Ovary (tissue), 10 donors: Measurements from ENCODE around the gene GTPBP2. TPM values are rescaled to one million over a fixed set of nuclear protein-coding genes. Genes with fewer than 3 reads are reported as not detected.

Experiments used
- DNase-seq, 5 donors: peaks; one replicate each; pipeline ENCODE4 v3.0.0-alpha.2; 2019 to 2020
- H3K27ac ChIP-seq, 2 donors: fragments of 200-600 bp; one replicate each; pipeline versions ENCODE4 v1.5.1 to v1.8.0; 2019 to 2022
- H3K27me3 ChIP-seq: fragments of 200-600 bp; one replicate; pipeline ENCODE4 v1.8.0; 2022
- H3K36me3 ChIP-seq: fragments of 200-600 bp; sonication (generic); one replicate; pipeline ENCODE4 v1.5.1; 2019
- H3K4me1 ChIP-seq: one replicate; pipeline ENCODE4 v1.8.1; 2013; ENCODE audit warnings: mild to moderate bottlenecking, moderate library complexity; ENCODE audit not compliant: insufficient read depth
- H3K4me3 ChIP-seq: fragments of 200-600 bp; sonication (generic); one replicate; pipeline ENCODE4 v1.5.1; 2017
- H3K9me3 ChIP-seq, 2 donors: fragments of 200-600 bp in 1 of 2; sonication (generic) in 1 of 2; one replicate each; pipeline versions ENCODE4 v1.5.1 to v1.8.1; 2013 to 2019; ENCODE audit warnings: mild to moderate bottlenecking in 1 of 2, moderate library complexity in 1 of 2
- EP300 ChIP-seq: sonication (generic); formaldehyde crosslinking; IDR thresholded peaks from one replicate; pipeline ENCODE4 v1.6.1; 2017; ENCODE audit warnings: antibody characterized with exemption
- POLR2A ChIP-seq: fragments of 450-650 bp; IDR thresholded peaks from one replicate; pipeline ENCODE4 v1.6.1; 2017; ENCODE audit warnings: antibody characterized with exemption, mild to moderate bottlenecking, moderate library complexity
- WGBS, 3 donors: extraction: QIAGEN DNeasy Blood & Tissue Kit in 1 of 3; methylation state at CpG; one replicate each; pipeline versions ENCODE4 v1.1.5 to v1.1.7; 2013 to 2017; 5-methylcytosine and 5-hydroxymethylcytosine counted together
- intact Hi-C, 4 donors: fragments of 100-400 bp; cut with DNase I; formaldehyde crosslinking; loops; one replicate each; pipeline versions ENCODE4 v1.11.0 to v1.15.1; 2022 to 2023
- long read RNA-seq, 3 donors: library from polyadenylated mRNA in 2 of 3; unstranded in 2 of 3; transcript quantifications; one replicate each; pipeline ENCODE4 v2.0.0 and lab custom pipeline, GENCODE V29; 2021 to 2026
- polyA plus RNA-seq, 2 donors: library from polyadenylated mRNA; stranded (reverse); fragments of 200-250 nt in 1 of 2; fragments of 350-450 nt in 1 of 2; fragmentation: Illumina TruSeq in 1 of 2; extraction: RNeasy Lipid Tissue Mini Kit (QIAGEN cat#74804) in 1 of 2; gene quantifications; one replicate each; pipeline ENCODE4 v1.2.3, GENCODE V29; 2013 to 2014
- total RNA-seq, 7 donors: library from RNA; depleted of rRNA in 2 of 7; stranded (reverse); fragments of >200 nt in 2 of 7; fragmentation: NEBNext Ultra II Directional in 3 of 7; extraction: Animal tissue kit (Norgen Biotek cat#: 25700) in 3 of 7; gene quantifications; one replicate each; pipeline versions ENCODE4 v1.1.0 to v1.2.4, GENCODE V29; 2016 to 2023
- TF ChIP-seq, protein P1 (sequence below), 3 donors: fragments of 450-650 bp in 2 of 3; fragments of 200-600 bp in 1 of 3; IDR thresholded peaks; one replicate each; pipeline versions ENCODE4 v1.5.1 to v1.8.0; 2016 to 2022; ENCODE audit warnings: antibody characterized with exemption in 3 of 3, mild to moderate bottlenecking in 1 of 3
- donor health status: DM: no; HTN: no; CAD: no; lungs with moderate emphysema.
- donor health status: DM: no; HTN: no; CAD: no.
- donor health status: Bipolar disorder and iron deficiency.
- donor health status: DM: yes; HTN: yes; CAD: no.
- donor health status: DM: no; HTN: no; CAD: no.
- donor health status: DM: yes; HTN: yes; CAD: no.

GTPBP2 gene
- total RNA-seq (10 to 100 TPM; 24.9 to 60.4 (median 36.5) TPM), polyA plus RNA-seq (10 to 100 TPM; 28.8 to 31.9 TPM)
- long read RNA-seq, donor 1, partial matches to known transcripts: 8 of 14 reads
- long read RNA-seq, donor 1, other reads (novel, unspliced or antisense): 5 of 14 reads
- long read RNA-seq, donor 2, partial matches to known transcripts: 0 of 3 reads
- long read RNA-seq, donor 2, other reads (novel, unspliced or antisense): 0 of 3 reads
- long read RNA-seq, donor 3, partial matches to known transcripts: 15 of 20 reads
- long read RNA-seq, donor 3, other reads (novel, unspliced or antisense): 3 of 20 reads

- TF ChIP-seq EP300 (no peak), POLR2A (no peak)
- TF ChIP-seq, protein P1, sequence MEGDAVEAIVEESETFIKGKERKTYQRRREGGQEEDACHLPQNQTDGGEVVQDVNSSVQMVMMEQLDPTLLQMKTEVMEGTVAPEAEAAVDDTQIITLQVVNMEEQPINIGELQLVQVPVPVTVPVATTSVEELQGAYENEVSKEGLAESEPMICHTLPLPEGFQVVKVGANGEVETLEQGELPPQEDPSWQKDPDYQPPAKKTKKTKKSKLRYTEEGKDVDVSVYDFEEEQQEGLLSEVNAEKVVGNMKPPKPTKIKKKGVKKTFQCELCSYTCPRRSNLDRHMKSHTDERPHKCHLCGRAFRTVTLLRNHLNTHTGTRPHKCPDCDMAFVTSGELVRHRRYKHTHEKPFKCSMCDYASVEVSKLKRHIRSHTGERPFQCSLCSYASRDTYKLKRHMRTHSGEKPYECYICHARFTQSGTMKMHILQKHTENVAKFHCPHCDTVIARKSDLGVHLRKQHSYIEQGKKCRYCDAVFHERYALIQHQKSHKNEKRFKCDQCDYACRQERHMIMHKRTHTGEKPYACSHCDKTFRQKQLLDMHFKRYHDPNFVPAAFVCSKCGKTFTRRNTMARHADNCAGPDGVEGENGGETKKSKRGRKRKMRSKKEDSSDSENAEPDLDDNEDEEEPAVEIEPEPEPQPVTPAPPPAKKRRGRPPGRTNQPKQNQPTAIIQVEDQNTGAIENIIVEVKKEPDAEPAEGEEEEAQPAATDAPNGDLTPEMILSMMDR (IDR thresholded peaks at IDR 0.05): no peak
- H3K27me3 ChIP-seq: no peaks in the 10 kb centered on the region
- peak; percentile 97 to 99 (median 98) for DNase-seq
- WGBS, 3 donors: 0% methylated on average over 27 to 46 of the region's 46 CpGs
- H3K9me3 ChIP-seq: no peaks in the 10 kb centered on the region
- peaks cover 6% of the 10 kb centered on the region for H3K4me1 ChIP-seq
- peak within 1 kb of the TSS; percentile 100 for H3K4me3 ChIP-seq
- intact Hi-C loops: no loop called here
- peak within 1 kb of the TSS; percentile 80 to 84 for H3K27ac ChIP-seq
- H3K36me3 ChIP-seq: no peaks in the 10 kb centered on the region
These were observed at the start of gene GTPBP2 for GRCh38 chr6:43629104-43629504. TSS of gene GTPBP2 (minus strand) at chr6:43629264. CDS start at chr6:43629162, 102 bp downstream.

DNA sequence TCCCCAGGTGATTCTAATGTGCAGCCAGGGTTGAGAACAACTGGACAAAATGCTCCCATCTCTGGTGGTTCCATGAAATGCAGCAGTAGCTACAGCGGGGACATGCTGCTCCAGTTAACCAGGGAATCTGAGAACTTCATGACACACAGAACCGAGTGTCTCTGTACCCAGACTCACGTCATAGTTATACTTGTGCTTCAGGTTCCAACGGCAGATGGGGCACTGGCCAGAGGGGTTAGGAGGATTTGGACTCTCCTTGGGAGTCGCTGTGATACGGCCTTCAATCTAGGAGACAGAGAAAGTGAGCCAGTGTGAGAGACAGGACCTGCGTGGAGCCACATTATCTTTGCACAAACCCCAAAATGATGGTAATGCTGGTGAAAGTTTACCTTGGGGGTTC lies 49.3 kb upstream of the GTPBP2 start:
- Histone ChIP-seq H3K9me3 (no peaks in the 10 kb centered on the region), H3K4me3 (no peak overlapping the region), H3K36me3 (no peaks in the 10 kb centered on the region), H3K27ac (no peak overlapping the region), H3K4me1 (peaks cover 4% of the 10 kb centered on the region), H3K27me3 (no peaks in the 10 kb centered on the region)
- no peak for DNase-seq
- intact Hi-C loops: no loop called here
- WGBS, 3 donors: 90 to 91% (median 91%) methylated on average over 7 of the region's 7 CpGs
- TF ChIP-seq POLR2A (no peak), EP300 (no peak)
- TF ChIP-seq, protein P1 (IDR thresholded peaks at IDR 0.05): no peak

DNA sequence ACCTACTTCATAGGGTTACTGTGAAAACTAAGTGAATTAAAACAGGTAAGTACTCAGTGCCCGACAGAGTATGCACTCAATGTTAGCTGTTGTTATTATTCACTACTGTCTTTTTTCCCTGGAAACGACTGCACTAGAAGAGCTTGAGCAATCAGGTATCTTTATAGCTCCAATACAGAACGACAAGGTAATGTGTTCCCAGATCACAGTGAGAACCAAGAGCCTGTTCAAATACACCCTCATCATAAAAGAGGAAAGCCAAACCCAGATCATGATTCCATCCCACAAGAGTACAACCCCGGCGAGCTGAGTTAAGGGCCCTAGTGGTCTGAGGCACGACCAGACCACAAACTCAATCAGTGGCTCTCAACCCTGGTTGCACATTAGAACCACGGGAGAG lies 48.7 kb upstream of the GTPBP2 start:
- 81 to 84% (median 83%) methylated on average over 7 of the region's 7 CpGs for WGBS, 3 donors
- intact Hi-C loops: no loop called here
- Histone ChIP-seq H3K27ac (no peak overlapping the region), H3K4me3 (no peak overlapping the region), H3K36me3 (no peaks in the 10 kb centered on the region), H3K27me3 (no peaks in the 10 kb centered on the region), H3K4me1 (peaks cover 4% of the 10 kb centered on the region), H3K9me3 (no peaks in the 10 kb centered on the region)
- TF ChIP-seq EP300 (no peak), POLR2A (no peak)
- TF ChIP-seq, protein P1 (IDR thresholded peaks at IDR 0.05): no peak
- no peak for DNase-seq

- no peak overlapping the region for H3K27ac ChIP-seq
- no peaks in the 10 kb centered on the region for H3K9me3 ChIP-seq
- DNase-seq: no peak
- H3K4me3 ChIP-seq: no peak overlapping the region
- no peaks in the 10 kb centered on the region for H3K27me3 ChIP-seq
- TF ChIP-seq, protein P1 (IDR thresholded peaks at IDR 0.05): no peak
- TF ChIP-seq EP300 (no peak), POLR2A (no peak)
- no peaks in the 10 kb centered on the region for H3K36me3 ChIP-seq
- 83 to 90% (median 85%) methylated on average over 7 of the region's 7 CpGs for WGBS, 3 donors
- peaks cover 4% of the 10 kb centered on the region for H3K4me1 ChIP-seq
- intact Hi-C loops: no loop called here
These were observed 48.0 kb upstream of the GTPBP2 start for GRCh38 chr6:43676962-43677606.
